Measurements from ENCODE around the gene PBX4. TPM values are rescaled to one million over a fixed set of nuclear protein-coding genes. Genes with fewer than 3 reads are reported as not detected.

Gene PBX4
- total RNA-seq, 4 donors from 2014 or later, result 0.42 to 4.5 (median 0.68) TPM

DNA sequence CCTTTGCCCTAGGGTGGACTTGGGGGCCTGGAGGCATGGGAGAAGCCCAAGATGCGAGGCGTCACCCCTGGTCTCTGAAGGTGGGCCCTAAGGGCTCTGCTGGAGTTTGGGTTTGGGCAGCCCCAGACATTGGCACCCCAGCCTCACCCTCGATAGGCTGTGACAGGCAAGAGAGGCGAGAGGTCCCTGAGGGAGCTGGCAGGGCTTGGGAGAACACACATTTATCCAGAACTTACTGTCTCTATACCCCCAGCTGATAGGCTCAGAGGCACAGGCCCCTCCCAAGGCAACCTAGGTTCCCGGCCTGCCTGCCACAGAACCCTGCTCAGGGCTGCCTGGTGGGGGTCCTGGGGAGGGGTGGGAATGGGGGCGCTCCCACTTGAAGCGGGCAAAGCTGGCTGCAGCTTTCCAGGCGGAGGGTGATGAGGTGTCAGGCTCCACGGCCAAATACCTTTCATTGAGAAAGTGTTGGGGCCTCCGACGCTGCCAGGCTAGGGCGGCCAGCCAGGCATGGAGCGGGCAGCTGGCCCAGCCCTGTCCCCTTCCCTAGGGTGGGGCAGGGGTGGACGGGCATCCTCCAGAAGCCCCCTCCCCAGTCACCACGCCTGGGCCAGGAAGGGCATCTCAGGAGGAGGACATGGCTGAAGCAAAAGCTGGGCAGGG, 70.7 kb downstream of the PBX4 start:
- no peaks in the 10 kb centered on the region for H3K9me3 ChIP-seq
- ATAC-seq, result no peak
- no peak overlapping the region for H3K4me3 ChIP-seq
- no peaks in the 10 kb centered on the region for H3K4me1 ChIP-seq
- WGBS, 2 donors (ENCODE audit: low coverage in 1 of 2), result no CpG with 5 or more reads among the region's 15 CpGs
- H3K27me3 ChIP-seq, result peaks cover 83% of the 10 kb centered on the region
- no peaks in the 10 kb centered on the region for H3K36me3 ChIP-seq
- no peak overlapping the region for H3K27ac ChIP-seq
- no peak for TF ChIP-seq EP300 (IDR thresholded peaks at IDR 0.05)
- TF ChIP-seq POLR2AphosphoS5 (IDR thresholded peaks at IDR 0.05), result no peak
- TF ChIP-seq, protein P1, sequence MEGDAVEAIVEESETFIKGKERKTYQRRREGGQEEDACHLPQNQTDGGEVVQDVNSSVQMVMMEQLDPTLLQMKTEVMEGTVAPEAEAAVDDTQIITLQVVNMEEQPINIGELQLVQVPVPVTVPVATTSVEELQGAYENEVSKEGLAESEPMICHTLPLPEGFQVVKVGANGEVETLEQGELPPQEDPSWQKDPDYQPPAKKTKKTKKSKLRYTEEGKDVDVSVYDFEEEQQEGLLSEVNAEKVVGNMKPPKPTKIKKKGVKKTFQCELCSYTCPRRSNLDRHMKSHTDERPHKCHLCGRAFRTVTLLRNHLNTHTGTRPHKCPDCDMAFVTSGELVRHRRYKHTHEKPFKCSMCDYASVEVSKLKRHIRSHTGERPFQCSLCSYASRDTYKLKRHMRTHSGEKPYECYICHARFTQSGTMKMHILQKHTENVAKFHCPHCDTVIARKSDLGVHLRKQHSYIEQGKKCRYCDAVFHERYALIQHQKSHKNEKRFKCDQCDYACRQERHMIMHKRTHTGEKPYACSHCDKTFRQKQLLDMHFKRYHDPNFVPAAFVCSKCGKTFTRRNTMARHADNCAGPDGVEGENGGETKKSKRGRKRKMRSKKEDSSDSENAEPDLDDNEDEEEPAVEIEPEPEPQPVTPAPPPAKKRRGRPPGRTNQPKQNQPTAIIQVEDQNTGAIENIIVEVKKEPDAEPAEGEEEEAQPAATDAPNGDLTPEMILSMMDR (IDR thresholded peaks at IDR 0.05), result no peak
- TF ChIP-seq POLR2A (IDR thresholded peaks at IDR 0.05), result no peak

DNA sequence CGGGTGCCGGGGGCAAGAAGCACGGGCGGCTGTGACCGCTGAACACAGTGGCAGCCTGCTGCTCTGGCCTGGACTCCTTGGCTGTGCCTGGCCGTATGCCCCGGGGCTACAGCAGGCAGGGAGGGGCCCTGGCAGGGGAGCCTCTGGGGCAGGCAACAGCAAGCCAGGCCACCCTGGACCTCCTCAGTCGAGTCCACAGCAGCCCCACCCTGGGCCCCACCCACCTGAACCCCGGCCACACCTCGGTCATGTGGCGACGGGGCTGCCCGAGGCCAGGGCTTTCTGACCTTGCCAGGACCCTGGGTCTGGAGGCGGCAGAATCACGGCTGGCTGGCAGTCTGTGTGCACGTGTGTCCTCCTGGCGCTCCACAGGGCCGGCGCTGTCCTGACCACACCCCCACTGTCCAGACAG, 71.7 kb downstream of the PBX4 start:
- Histone ChIP-seq H3K4me1 (peaks cover 0 to 2% (median 0%) of the 10 kb centered on the region in 3 donors), H3K9me3 (no peaks in the 10 kb centered on the region), H3K27ac (no peak overlapping the region), H3K27me3 (peaks cover 93% of the 10 kb centered on the region), H3K4me3 (no peak overlapping the region), H3K36me3 (no peaks in the 10 kb centered on the region)
- ATAC-seq, result no peak
- TF ChIP-seq POLR2A (IDR thresholded peaks at IDR 0.05) (no peak), EP300 (IDR thresholded peaks at IDR 0.05) (no peak)
- no CpG with 5 or more reads among the region's 19 CpGs for WGBS, 2 donors (ENCODE audit: low coverage in 1 of 2)

DNA sequence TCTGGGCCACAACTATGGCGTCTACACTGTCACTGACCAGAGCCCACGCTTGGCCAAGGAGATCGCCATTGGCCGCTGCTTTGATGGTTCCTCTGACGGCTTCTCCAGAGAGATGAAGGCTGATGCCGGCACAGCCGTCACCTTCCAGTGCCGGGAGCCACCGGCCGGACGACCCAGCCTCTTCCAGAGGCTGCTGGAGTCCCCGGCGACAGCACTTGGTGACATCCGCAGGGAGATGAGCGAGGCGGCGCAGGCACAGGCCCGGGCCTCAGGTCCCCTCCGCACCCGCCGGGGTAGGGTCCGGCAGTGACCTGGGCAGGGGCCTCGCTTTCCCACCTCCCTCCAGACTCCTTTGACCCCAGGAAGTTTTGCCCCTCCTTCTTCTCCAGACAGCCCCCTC, 72.8 kb downstream of the PBX4 start:
- Histone ChIP-seq H3K4me3 (no peak overlapping the region), H3K27me3 (peaks cover 100% of the 10 kb centered on the region), H3K27ac (no peak overlapping the region), H3K9me3 (no peaks in the 10 kb centered on the region), H3K4me1 (peaks cover 0 to 12% (median 6%) of the 10 kb centered on the region in 3 donors), H3K36me3 (no peaks in the 10 kb centered on the region)
- 85% methylated on average over 4 of the region's 23 CpGs; no CpG with 5 or more reads in 1 of the 2 donors for WGBS, 2 donors (ENCODE audit: low coverage in 1 of 2)
- no peak for ATAC-seq
- TF ChIP-seq, protein P1 (IDR thresholded peaks at IDR 0.05), result no peak
- no peak for TF ChIP-seq EP300 (IDR thresholded peaks at IDR 0.05)
- no peak for TF ChIP-seq POLR2AphosphoS5 (IDR thresholded peaks at IDR 0.05)
- no peak for TF ChIP-seq POLR2A (IDR thresholded peaks at IDR 0.05)

GRCh38 chr19:19544954-19545591, 73.4 kb downstream of the PBX4 start:
- WGBS, 2 donors (ENCODE audit: low coverage in 1 of 2), result no CpG with 5 or more reads among the region's 53 CpGs
- no peak for ATAC-seq
- Histone ChIP-seq H3K4me3 (no peak overlapping the region), H3K27ac (no peak overlapping the region), H3K27me3 (peaks cover 100% of the 10 kb centered on the region), H3K36me3 (no peaks in the 10 kb centered on the region), H3K9me3 (peaks cover 0 to 5% (median 0%) of the 10 kb centered on the region in 3 donors), H3K4me1 (peaks cover 0 to 19% (median 12%) of the 10 kb centered on the region in 3 donors)
- no peak for TF ChIP-seq EP300 (IDR thresholded peaks at IDR 0.05)

GRCh38 chr19:19544257-19544953, 74.1 kb downstream of the PBX4 start:
- TF ChIP-seq EP300 (IDR thresholded peaks at IDR 0.05), result no peak
- TF ChIP-seq POLR2AphosphoS5 (IDR thresholded peaks at IDR 0.05), result no peak
- no peak for TF ChIP-seq POLR2A (IDR thresholded peaks at IDR 0.05)
- TF ChIP-seq, protein P1 (IDR thresholded peaks at IDR 0.05), result no peak
- no peak for ATAC-seq
- Histone ChIP-seq H3K27ac (no peak overlapping the region), H3K9me3 (peaks cover 0 to 6% (median 0%) of the 10 kb centered on the region in 3 donors), H3K27me3 (peaks cover 100% of the 10 kb centered on the region), H3K36me3 (no peaks in the 10 kb centered on the region), H3K4me1 (peaks cover 0 to 25% (median 13%) of the 10 kb centered on the region in 3 donors), H3K4me3 (no peak overlapping the region)
- 87% methylated on average over 3 of the region's 75 CpGs; no CpG with 5 or more reads in 1 of the 2 donors for WGBS, 2 donors (ENCODE audit: low coverage in 1 of 2)

Data from gastroesophageal sphincter (tissue), 4 donors.